Measurements from ENCODE around the gene TBC1D2B. TPM values are rescaled to one million over a fixed set of nuclear protein-coding genes. Genes with fewer than 3 reads are reported as not detected.

The TBC1D2B gene
- total and polyA plus RNA-seq, 4 donors = 8.4 to 119 (median 22.0) TPM

- no peak for TF ChIP-seq CTCF (IDR thresholded peaks at IDR 0.05; ENCODE audit: low read depth, low read length, missing input control)
Observed at GRCh38 chr15:78125267-78125666, 47.8 kb upstream of the TBC1D2B start (continued).

GRCh38 chr15:78120523-78120922 is 43.0 kb upstream of the TBC1D2B start:
- TF ChIP-seq ATF3 (IDR thresholded peaks at IDR 0.05) (no peak), HNF4G (IDR thresholded peaks at IDR 0.05) (no peak), REST (IDR thresholded peaks at IDR 0.05) (no peak), FOXA2 (IDR thresholded peaks at IDR 0.05) (no peak), SP1 (IDR thresholded peaks at IDR 0.05) (no peak), RAD21 (IDR thresholded peaks at IDR 0.05) (no peak), GABPA (IDR thresholded peaks at IDR 0.05 in 1 of 2, conservative IDR thresholded peaks at IDR 0.05 in 1 of 2) (no peak), MAX (IDR thresholded peaks at IDR 0.05) (no peak)
- no peak overlapping the region for H3K4me3 ChIP-seq (ENCODE audit: low read depth in 1 of 3, low read length in 3 of 3)
- no peaks in the 10 kb centered on the region for H3K9me3 ChIP-seq (ENCODE audit: control insufficient read depth in 4 of 4, low read length in 3 of 4)
- H3K9ac ChIP-seq (ENCODE audit: low read depth in 1 of 2, low read length in 2 of 2) = no peak overlapping the region
- DNase-seq (ENCODE audit: low spot score) = no peak
- no peaks in the 10 kb centered on the region for H3K27me3 ChIP-seq (ENCODE audit: control insufficient read depth in 4 of 4, insufficient read depth in 4 of 4, low read length in 3 of 4)
- 91% methylated on average over 5 of the region's 5 CpGs for WGBS
- H3K4me1 ChIP-seq (ENCODE audit: control insufficient read depth in 4 of 4, insufficient read depth in 4 of 4, low read length in 3 of 4) = peaks cover 0 to 2% (median 1%) of the 10 kb centered on the region in 4 donors
- no peak overlapping the region for H3K27ac ChIP-seq (ENCODE audit: low read depth in 1 of 2, low read length in 2 of 2)
- H3K36me3 ChIP-seq (ENCODE audit: control insufficient read depth in 4 of 4, insufficient read depth in 3 of 4, low read depth in 1 of 4, low read length in 3 of 4) = no peaks in the 10 kb centered on the region

- no peaks in the 10 kb centered on the region for H3K27me3 ChIP-seq (ENCODE audit: control insufficient read depth in 4 of 4, insufficient read depth in 4 of 4, low read length in 3 of 4)
- no peak overlapping the region for H3K27ac ChIP-seq (ENCODE audit: low read depth in 1 of 2, low read length in 2 of 2)
- H3K36me3 ChIP-seq (ENCODE audit: control insufficient read depth in 4 of 4, insufficient read depth in 3 of 4, low read depth in 1 of 4, low read length in 3 of 4) = no peaks in the 10 kb centered on the region
- WGBS = 70% methylated on average over 3 of the region's 3 CpGs
- TF ChIP-seq NR2F2 (IDR thresholded peaks at IDR 0.05) = no peak
- no peak for TF ChIP-seq REST (IDR thresholded peaks at IDR 0.05)
- no peak for TF ChIP-seq SP1 (IDR thresholded peaks at IDR 0.05)
- no peak for TF ChIP-seq FOXA1 (IDR thresholded peaks at IDR 0.05)
- no peak for TF ChIP-seq CTCF (IDR thresholded peaks at IDR 0.05; ENCODE audit: low read depth, low read length, missing input control)
- no peak for TF ChIP-seq MAX (IDR thresholded peaks at IDR 0.05)
- no peak for TF ChIP-seq RAD21 (IDR thresholded peaks at IDR 0.05)
- TF ChIP-seq TAF1 (conservative IDR thresholded peaks at IDR 0.05) = no peak
- no peak for TF ChIP-seq FOXA2 (IDR thresholded peaks at IDR 0.05)
- no peak for TF ChIP-seq HNF4G (IDR thresholded peaks at IDR 0.05)
- no peak for TF ChIP-seq EGR1 (IDR thresholded peaks at IDR 0.05; ENCODE audit: low read depth in 2 of 2)
- TF ChIP-seq ZBTB33 (IDR thresholded peaks at IDR 0.05) = no peak
- no peak for TF ChIP-seq JUND (IDR thresholded peaks at IDR 0.05)
- TF ChIP-seq GABPA (IDR thresholded peaks at IDR 0.05 in 1 of 2, conservative IDR thresholded peaks at IDR 0.05 in 1 of 2) = no peak
- peaks cover 0 to 3% (median 0%) of the 10 kb centered on the region in 4 donors for H3K4me1 ChIP-seq (ENCODE audit: control insufficient read depth in 4 of 4, insufficient read depth in 4 of 4, low read length in 3 of 4)
- no peak overlapping the region for H3K4me3 ChIP-seq (ENCODE audit: low read depth in 1 of 3, low read length in 3 of 3)
- no peak overlapping the region for H3K9ac ChIP-seq (ENCODE audit: low read depth in 1 of 2, low read length in 2 of 2)
- no peak for DNase-seq (ENCODE audit: low spot score)
- H3K9me3 ChIP-seq (ENCODE audit: control insufficient read depth in 4 of 4, low read length in 3 of 4) = no peaks in the 10 kb centered on the region
Observed at GRCh38 chr15:78112551-78112950, 35.0 kb upstream of the TBC1D2B start.

Measured in liver (tissue), 9 donors.